Prostate gland (tissue), 2 donors: ENCODE results near the gene CAV1.

Source experiments
- CTCF ChIP-seq, 4 experiments: fragments of 200-600 bp in 2 of 4; fragments of 450-650 bp in 2 of 4; sonication (generic) in 2 of 4; IDR thresholded peaks; 1 replicate in 3 of 4; 2 replicates in 1 of 4; pipeline ENCODE4 v1.5.1; 2016 to 2019; ENCODE audit warnings: antibody characterized with exemption in 4 of 4, mild to moderate bottlenecking in 2 of 4, moderate library complexity in 2 of 4
- POLR2A ChIP-seq: fragments of 450-650 bp; IDR thresholded peaks from one replicate; pipeline ENCODE4 v1.6.1; 2016; ENCODE audit warnings: antibody characterized with exemption, mild to moderate bottlenecking
- POLR2AphosphoS5 ChIP-seq: sonication (generic); formaldehyde crosslinking; IDR thresholded peaks from one replicate; pipeline ENCODE4 v1.6.1; 2017; ENCODE audit warnings: antibody characterized with exemption

GRCh38 chr7:116538138-116538537, 13.3 kb downstream of the CAV1 start:
- no peak for TF ChIP-seq POLR2A
- no peak for TF ChIP-seq CTCF (IDR thresholded peaks at IDR 0.05)
- TF ChIP-seq POLR2AphosphoS5, result peak; percentile 20
